ENCODE results near the gene AP2A2.
A peak's percentile ranks its signal among the peaks of the same experiment; 100 is the strongest.

Gene AP2A2

GRCh38 chr11:925496-926301 is at the start of gene AP2A2:
AP2A2 (plus strand) TSS chr11:925870; CDS start chr11:926022, 152 bp downstream.
- DNase-seq, result peak; percentile 84

GRCh38 chr11:876545-876944 is 49.1 kb upstream of the AP2A2 start:
- peak; percentile 39 for DNase-seq

GRCh38 chr11:877565-877964 is 48.1 kb upstream of the AP2A2 start:
- DNase-seq, result no peak

- no peak for DNase-seq
Observed at GRCh38 chr11:880447-880846, 45.2 kb upstream of the AP2A2 start.

GRCh38 chr11:882596-882995 is 43.1 kb upstream of the AP2A2 start:
- no peak for DNase-seq

GRCh38 chr11:883527-883926 is 42.1 kb upstream of the AP2A2 start:
- no peak for DNase-seq

GRCh38 chr11:884578-885070 is 41.0 kb upstream of the AP2A2 start:
- no peak for DNase-seq

- no peak for DNase-seq
Observed at GRCh38 chr11:886568-886967, 39.1 kb upstream of the AP2A2 start.

GRCh38 chr11:887589-887988 is 38.1 kb upstream of the AP2A2 start:
- DNase-seq, result no peak

GRCh38 chr11:888310-889212 is 37.1 kb upstream of the AP2A2 start:
- no peak for DNase-seq

GRCh38 chr11:889257-889656 is 36.4 kb upstream of the AP2A2 start:
- DNase-seq, result no peak

GRCh38 chr11:889687-890475 is 35.8 kb upstream of the AP2A2 start:
- DNase-seq, result no peak

GRCh38 chr11:890794-891540 is 34.7 kb upstream of the AP2A2 start:
- no peak for DNase-seq

- DNase-seq, result no peak
Observed at GRCh38 chr11:893008-893654, 32.5 kb upstream of the AP2A2 start.

GRCh38 chr11:894575-895201 is 31.0 kb upstream of the AP2A2 start:
- DNase-seq, result no peak

- DNase-seq, result no peak
Observed at GRCh38 chr11:895331-896110, 30.1 kb upstream of the AP2A2 start.

- no peak for DNase-seq
Observed at GRCh38 chr11:897253-898142, 28.2 kb upstream of the AP2A2 start.

- DNase-seq, result peak; percentile 23
Observed at GRCh38 chr11:898143-898511, 27.5 kb upstream of the AP2A2 start.

- DNase-seq, result peak; percentile 23
Observed at GRCh38 chr11:898540-899190, 27.0 kb upstream of the AP2A2 start.

Data from midbrain (tissue), 1 donor.